Body of pancreas (tissue), 4 donors: ENCODE results near the gene SYT15. TPM values are rescaled to one million over a fixed set of nuclear protein-coding genes. Genes with fewer than 3 reads are reported as not detected.
"Not testable (repeated sequence)": the region's sequence is repeated elsewhere in the genome, so short reads cannot be mapped to it uniquely, and the experiment has no call there.

Experiments used
- ATAC-seq: fragments of 150-250 bp; one replicate; pipeline ENCODE4 v1.9.1; 2016
- DNase-seq, 4 donors: peaks; one replicate each; pipeline ENCODE4 v3.0.0-alpha.2; 2019
- H3K27ac ChIP-seq, 4 donors: fragments of 200-600 bp; sonication (generic); 1 replicate in 3 of 4; 2 replicates in 1 of 4; pipeline versions ENCODE4 v1.5.1 to v1.6.1; 2016 to 2019; ENCODE audit warnings: mild to moderate bottlenecking in 1 of 4, mixed read lengths in 1 of 4, moderate library complexity in 1 of 4
- H3K27me3 ChIP-seq, 2 donors: fragments of 200-600 bp; sonication (generic); one replicate each; pipeline ENCODE4 v1.6.0; 2016; ENCODE audit warnings: mild to moderate bottlenecking in 1 of 2
- H3K36me3 ChIP-seq, 2 donors: fragments of 200-600 bp; sonication (generic); replicated peaks in 1 of 2; 2 replicates each; pipeline ENCODE4 v1.5.1; 2016; ENCODE audit warnings: low read depth in 2 of 2; ENCODE audit not compliant: insufficient read depth in 1 of 2
- H3K4me1 ChIP-seq: fragments of 200-600 bp; sonication (generic); one replicate; pipeline ENCODE4 v1.6.0; 2016
- H3K4me3 ChIP-seq, 2 donors: fragments of 200-600 bp; sonication (generic); 1 replicate in 1 of 2; 2 replicates in 1 of 2; pipeline ENCODE4 v1.5.1; 2016 to 2019
- H3K9me3 ChIP-seq, 3 donors: fragments of 200-600 bp; sonication (generic); 1 replicate in 2 of 3; 2 replicates in 1 of 3; pipeline ENCODE4 v1.5.1; 2016
- CTCF ChIP-seq, 7 experiments: fragments of 450-650 bp in 4 of 7; fragments of 200-600 bp in 3 of 7; sonication (generic) in 3 of 7; IDR thresholded peaks; one replicate each; pipeline ENCODE4 v1.5.1; 2016 to 2019; ENCODE audit warnings: antibody characterized with exemption in 7 of 7
- POLR2A ChIP-seq, 3 donors: fragments of 450-650 bp; IDR thresholded peaks; one replicate each; pipeline ENCODE4 v1.6.1; 2016; ENCODE audit warnings: antibody characterized with exemption in 3 of 3, mild to moderate bottlenecking in 2 of 3
- WGBS, 2 donors: methylation state at CpG; one replicate each; pipeline ENCODE4 v1.1.5; 2017; 5-methylcytosine and 5-hydroxymethylcytosine counted together
- intact Hi-C: fragments of 100-400 bp; cut with DNase I; formaldehyde crosslinking; loops from one replicate; pipeline ENCODE4 v1.15.1; 2023
- total RNA-seq, 2 donors: library from RNA; depleted of rRNA; stranded (reverse); fragments of >200 nt; gene quantifications; one replicate each; pipeline ENCODE4 v1.1.0, GENCODE V29; 2016

Gene SYT15
- total RNA-seq: 1 to 10 TPM; 3.4 to 6.3 TPM

- DNase-seq, H3K4me1 ChIP-seq, ATAC-seq, H3K27me3 ChIP-seq, H3K36me3 ChIP-seq, H3K9me3 ChIP-seq, H3K27ac ChIP-seq, H3K4me3 ChIP-seq, intact Hi-C loops: not testable (repeated sequence)
- WGBS, 2 donors: 39% methylated on average over 18 of the region's 68 CpGs; no CpG with 5 or more reads in 1 of the 2 donors
Measured at GRCh38 chr10:46578474-46579178, at the start of gene SYT15. TSS of gene SYT15 (plus strand) at chr10:46579128. CDS start at chr10:46579169, 41 bp downstream.

DNA sequence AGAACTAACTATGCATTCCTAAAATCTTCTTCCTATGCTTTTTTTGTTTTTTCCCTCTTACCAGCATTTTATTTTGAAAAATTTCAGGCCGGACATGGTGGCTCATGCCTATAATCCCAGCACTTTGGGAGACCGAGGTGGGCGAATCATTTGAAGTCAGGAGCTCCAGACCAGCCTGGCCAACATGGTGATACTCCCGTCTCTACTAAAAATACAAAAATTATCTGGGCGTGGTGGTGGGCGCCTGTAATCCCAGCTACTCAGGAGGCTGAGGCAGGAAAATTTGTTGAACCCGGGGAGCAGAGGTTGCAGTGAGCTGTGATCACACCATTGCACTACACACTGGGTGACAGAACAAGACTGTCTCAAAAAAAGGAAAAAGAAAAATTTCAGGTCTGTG lies 49.2 kb upstream of the SYT15 start:
- H3K4me1 ChIP-seq, intact Hi-C loops, H3K27me3 ChIP-seq, H3K4me3 ChIP-seq, H3K27ac ChIP-seq, H3K36me3 ChIP-seq, H3K9me3 ChIP-seq, ATAC-seq: not testable (repeated sequence)
- peak in 1 of 4 donors; percentile 3 for DNase-seq
- WGBS, 2 donors: 83 to 84% methylated on average over 7 of the region's 7 CpGs

- 82 to 87% methylated on average over 18 of the region's 18 CpGs for WGBS, 2 donors
- peak in 3 of 4 donors; percentile 4 to 8 (median 6) for DNase-seq
- H3K4me3 ChIP-seq: no peak overlapping the region
- H3K36me3 ChIP-seq: no peaks in the 10 kb centered on the region
- no peak for ATAC-seq
- no peaks in the 10 kb centered on the region for H3K27me3 ChIP-seq
- H3K27ac ChIP-seq: no peak overlapping the region
- no peaks in the 10 kb centered on the region for H3K9me3 ChIP-seq
- intact Hi-C loops: no loop called here
- no peak for TF ChIP-seq CTCF (IDR thresholded peaks at IDR 0.05)
- TF ChIP-seq POLR2A (IDR thresholded peaks at IDR 0.05): no peak
- H3K4me1 ChIP-seq: no peaks in the 10 kb centered on the region
Measured at GRCh38 chr10:46530249-46531186, 48.4 kb upstream of the SYT15 start.

GRCh38 chr10:46532256-46532655 lies 46.7 kb upstream of the SYT15 start:
- not testable (repeated sequence) for ATAC-seq

DNA sequence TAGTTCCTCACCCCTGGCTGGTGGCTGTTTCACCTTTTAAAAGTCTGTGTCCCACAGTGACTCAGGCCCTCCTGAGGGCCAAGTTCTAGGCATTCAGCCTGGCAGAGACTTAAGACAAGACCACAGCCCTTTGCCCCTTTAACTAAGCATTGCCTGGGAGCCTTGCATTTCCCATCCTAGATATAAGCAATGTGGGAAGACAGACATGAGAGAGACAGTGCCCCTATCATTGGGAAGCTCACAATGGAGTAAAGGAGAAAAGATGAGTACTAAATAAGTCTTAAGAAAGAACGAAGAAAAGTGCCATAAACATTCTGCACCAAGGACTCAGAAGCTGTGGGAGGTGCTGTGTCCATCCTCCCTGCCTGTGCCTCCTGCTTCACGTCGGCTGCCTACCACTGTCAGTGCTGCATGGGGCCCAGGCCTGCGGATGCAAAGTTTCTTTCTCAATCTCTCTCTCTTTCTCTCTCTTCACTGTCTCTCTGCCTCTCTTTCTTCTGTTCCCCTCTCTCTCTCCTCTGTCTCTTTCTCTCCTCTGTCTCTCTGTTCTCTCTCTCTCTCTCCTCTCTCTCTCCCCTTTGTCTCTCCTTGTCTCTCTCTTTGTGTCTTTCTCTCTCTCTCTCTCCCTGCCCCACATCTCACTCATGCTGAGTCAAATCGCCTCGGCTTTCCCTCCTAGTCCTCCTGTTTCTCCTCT lies 44.0 kb upstream of the SYT15 start:
- intact Hi-C loops: no loop called here
- H3K9me3 ChIP-seq: no peaks in the 10 kb centered on the region
- no peak for ATAC-seq
- no peak overlapping the region for H3K4me3 ChIP-seq
- H3K27me3 ChIP-seq: no peaks in the 10 kb centered on the region
- no peak overlapping the region for H3K27ac ChIP-seq
- no peaks in the 10 kb centered on the region for H3K36me3 ChIP-seq
- peak in 2 of 4 donors; percentile 3 to 6 for DNase-seq
- WGBS, 2 donors: 85 to 87% methylated on average over 6 of the region's 6 CpGs
- H3K4me1 ChIP-seq: peaks cover 13% of the 10 kb centered on the region
- TF ChIP-seq POLR2A (IDR thresholded peaks at IDR 0.05) (no peak), CTCF (IDR thresholded peaks at IDR 0.05) (no peak)

More at GRCh38 chr10:46532256-46532655, 46.7 kb upstream of the SYT15 start:
- H3K36me3 ChIP-seq, H3K4me1 ChIP-seq, H3K27me3 ChIP-seq, intact Hi-C loops, H3K27ac ChIP-seq, H3K4me3 ChIP-seq, H3K9me3 ChIP-seq: not testable (repeated sequence)
- DNase-seq: peak in 1 of 4 donors; percentile 3
- 58 to 65% methylated on average over 1 of the region's 1 CpG for WGBS, 2 donors

DNA sequence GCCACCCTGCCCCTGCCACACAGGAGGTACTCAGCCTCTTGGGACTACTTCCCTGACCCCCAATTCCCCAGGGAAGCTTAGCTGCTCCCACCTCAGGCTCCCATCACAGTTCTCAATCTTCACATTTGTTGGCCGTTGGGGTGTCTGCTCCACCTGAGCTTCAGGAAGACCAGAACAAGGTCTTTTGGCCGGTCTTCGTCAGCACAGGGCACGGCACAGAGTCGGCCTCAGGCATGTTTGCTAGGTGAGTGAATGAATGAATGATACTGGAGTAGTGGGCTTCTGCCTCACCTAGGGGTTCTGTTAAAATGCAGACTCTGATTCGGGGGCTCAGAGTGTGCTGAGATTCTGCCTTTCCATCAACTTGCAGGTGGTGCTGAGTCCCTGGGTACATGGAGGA lies 42.8 kb upstream of the SYT15 start:
- H3K27me3 ChIP-seq: no peaks in the 10 kb centered on the region
- no peak for ATAC-seq
- no peak overlapping the region for H3K4me3 ChIP-seq
- intact Hi-C loops: no loop called here
- DNase-seq: peak in 1 of 4 donors; percentile 8
- 83 to 88% methylated on average over 6 of the region's 6 CpGs for WGBS, 2 donors
- TF ChIP-seq CTCF (IDR thresholded peaks at IDR 0.05): no peak
- no peak for TF ChIP-seq POLR2A (IDR thresholded peaks at IDR 0.05)
- H3K9me3 ChIP-seq: no peaks in the 10 kb centered on the region
- H3K4me1 ChIP-seq: peaks cover 24% of the 10 kb centered on the region
- H3K27ac ChIP-seq: no peak overlapping the region
- H3K36me3 ChIP-seq: no peaks in the 10 kb centered on the region
